H1 (cell line): ENCODE measurements around the gene PLPPR2. TPM values are rescaled to one million over a fixed set of nuclear protein-coding genes. Genes with fewer than 3 reads are reported as not detected.

ENCODE experiments used
- CTCF ChIA-PET: fragments of 300-600 bp; sonication (Branson Sonifier 250); formaldehyde crosslinking; loops from one replicate; lab custom pipeline; 2021; ENCODE audit not compliant: partially characterized antibody; lab: Charles Lee
- POLR2A ChIA-PET: fragments of 300-600 bp; sonication (Branson Sonifier 250); formaldehyde crosslinking; loops from one replicate; lab custom pipeline; 2021; ENCODE audit warnings: inconsistent platforms; ENCODE audit not compliant: partially characterized antibody; lab: Charles Lee
- DNase-seq, 2 experiments: peaks; one replicate each; pipeline versions ENCODE4 v3.0.0 to v3.0.0-alpha.2; 2010 to 2022; ENCODE audit warnings: low spot score in 2 of 2, low read depth in 1 of 2, mixed read lengths in 1 of 2
- FAIRE-seq: peaks from 2 replicates; lab custom pipeline; 2011; peaks lifted over from hg19 to GRCh38; lab: Jason Lieb, UNC
- H2AFZ ChIP-seq: 2 replicates; pipeline ENCODE4 v1.8.1; 2012; ENCODE audit warnings: low read length, inconsistent platforms
- H2AK5ac ChIP-seq: 2 replicates; pipeline ENCODE4 v1.6.1; 2013; ENCODE audit warnings: low read depth, low read length
- H2BK120ac ChIP-seq: replicated peaks from 2 replicates; pipeline ENCODE3; 2013; ENCODE audit warnings: low read depth, low read length, inconsistent platforms
- H2BK12ac ChIP-seq: 2 replicates; pipeline ENCODE4 v1.6.1; 2013; ENCODE audit warnings: low read depth, low read length
- H2BK15ac ChIP-seq: 2 replicates; pipeline ENCODE4 v1.6.1; 2013; ENCODE audit warnings: low read length
- H2BK20ac ChIP-seq: 2 replicates; pipeline ENCODE4 v1.6.1; 2013; ENCODE audit warnings: low read length
- H2BK5ac ChIP-seq: 2 replicates; pipeline ENCODE4 v1.6.1; 2013; ENCODE audit warnings: low read depth, low read length
- H3K14ac ChIP-seq: 2 replicates; pipeline ENCODE4 v1.6.1; 2013; ENCODE audit warnings: inconsistent platforms; ENCODE audit not compliant: insufficient read length
- H3K18ac ChIP-seq: 2 replicates; pipeline ENCODE4 v1.6.1; 2013; ENCODE audit warnings: low read length; ENCODE audit errors: extremely low read depth
- H3K23ac ChIP-seq: 2 replicates; pipeline ENCODE4 v1.6.1; 2013; ENCODE audit warnings: inconsistent platforms; ENCODE audit not compliant: insufficient read length
- H3K23me2 ChIP-seq: 2 replicates; pipeline ENCODE4 v1.6.1; 2013; ENCODE audit warnings: low read depth, low read length
- H3K27ac ChIP-seq: 2 replicates; pipeline ENCODE4 v1.6.1; 2011; ENCODE audit warnings: low read depth, low read length, inconsistent platforms
- H3K27me3 ChIP-seq, 4 experiments: replicated peaks in 1 of 4; 1 replicate in 1 of 4; 2 replicates in 3 of 4; pipeline versions ENCODE4 v1.6.1 to v1.8.1; 2011 to 2013; ENCODE audit warnings: low read length in 3 of 4, mild to moderate bottlenecking in 3 of 4, inconsistent platforms in 2 of 4, mixed read lengths in 2 of 4, moderate library complexity in 1 of 4; ENCODE audit not compliant: control insufficient read depth in 3 of 4, insufficient read depth in 3 of 4; ENCODE audit errors: extremely low read depth in 1 of 4
- H3K36me3 ChIP-seq, 4 experiments: 2 replicates each; pipeline versions ENCODE4 v1.6.1 to v1.8.1; 2011 to 2013; ENCODE audit warnings: mild to moderate bottlenecking in 4 of 4, low read length in 3 of 4, moderate library complexity in 2 of 4, control low read depth in 1 of 4, inconsistent platforms in 1 of 4; ENCODE audit not compliant: insufficient read depth in 4 of 4, control insufficient read depth in 2 of 4
- H3K4ac ChIP-seq: replicated peaks from 2 replicates; pipeline ENCODE3; 2013; ENCODE audit warnings: low read length, low read depth, mixed read lengths, inconsistent platforms; ENCODE audit not compliant: insufficient read length
- H3K4me1 ChIP-seq, 4 experiments: replicated peaks in 1 of 4; 1 replicate in 1 of 4; 2 replicates in 3 of 4; pipeline versions ENCODE4 v1.6.1 to v1.8.1; 2011 to 2013; ENCODE audit warnings: low read length in 3 of 4, inconsistent platforms in 2 of 4, mixed read lengths in 1 of 4; ENCODE audit not compliant: insufficient read depth in 4 of 4, control insufficient read depth in 3 of 4
- H3K4me2 ChIP-seq, 2 experiments: 2 replicates each; pipeline versions ENCODE4 v1.6.1 to v1.8.1; 2011 to 2013; ENCODE audit warnings: low read depth in 2 of 2, low read length in 2 of 2, control low read depth in 1 of 2, inconsistent platforms in 1 of 2, mild to moderate bottlenecking in 1 of 2; ENCODE audit not compliant: insufficient read depth in 1 of 2
- H3K4me3 ChIP-seq, 4 experiments: fragments of 200-600, 300-600 bp in 1 of 4; sonication (generic), shearing (Covaris generic), sonication (Bioruptor Twin) in 1 of 4; 2 replicates each; pipeline versions ENCODE4 v1.5.1 to v1.8.1; 2011 to 2016; ENCODE audit warnings: low read length in 4 of 4, low read depth in 3 of 4, control low read depth in 2 of 4, inconsistent platforms in 2 of 4, mild to moderate bottlenecking in 2 of 4, mixed read lengths in 1 of 4, moderate library complexity in 1 of 4; ENCODE audit not compliant: insufficient read depth in 2 of 4; ENCODE audit errors: extremely low read depth in 1 of 4
- H3K56ac ChIP-seq: replicated peaks from 2 replicates; pipeline ENCODE3; 2013; ENCODE audit warnings: low read depth, mild to moderate bottlenecking, mixed read lengths, low read length, inconsistent platforms; ENCODE audit not compliant: insufficient read length
- H3K79me1 ChIP-seq: 2 replicates; pipeline ENCODE4 v1.6.1; 2013; ENCODE audit warnings: low read depth, low read length, control low read depth
- H3K79me2 ChIP-seq, 2 experiments: 2 replicates each; pipeline versions ENCODE4 v1.6.1 to v1.8.1; 2012 to 2013; ENCODE audit warnings: low read length in 2 of 2, mild to moderate bottlenecking in 2 of 2, inconsistent platforms in 1 of 2; ENCODE audit not compliant: insufficient read depth in 2 of 2, control insufficient read depth in 1 of 2
- H3K9ac ChIP-seq, 4 experiments: replicated peaks in 1 of 4; 1 replicate in 1 of 4; 2 replicates in 3 of 4; pipeline versions ENCODE4 v1.6.1 to v1.8.1; 2011 to 2013; ENCODE audit warnings: low read depth in 3 of 4, low read length in 3 of 4, control low read depth in 2 of 4, mild to moderate bottlenecking in 2 of 4, moderate library complexity in 2 of 4, inconsistent platforms in 1 of 4; ENCODE audit errors: extremely low read depth in 1 of 4
- H3K9me3 ChIP-seq, 2 experiments: 2 replicates each; pipeline versions ENCODE4 v1.6.1 to v1.8.1; 2012 to 2013; ENCODE audit warnings: mild to moderate bottlenecking in 2 of 2, moderate library complexity in 2 of 2, control low read depth in 1 of 2, inconsistent platforms in 1 of 2, low read depth in 1 of 2, low read length in 1 of 2, mixed read lengths in 1 of 2; ENCODE audit not compliant: insufficient read depth in 2 of 2
- H4K20me1 ChIP-seq, 2 experiments: replicated peaks in 1 of 2; 2 replicates each; pipeline versions ENCODE3 to v1.8.1; 2011 to 2013; ENCODE audit warnings: inconsistent platforms in 2 of 2, low read length in 2 of 2, mild to moderate bottlenecking in 1 of 2; ENCODE audit not compliant: insufficient read depth in 2 of 2, control insufficient read depth in 1 of 2
- H4K5ac ChIP-seq: 2 replicates; pipeline ENCODE4 v1.6.1; 2013; ENCODE audit warnings: low read length, low read depth, mixed read lengths, inconsistent platforms; ENCODE audit not compliant: insufficient read length
- H4K8ac ChIP-seq: 2 replicates; pipeline ENCODE4 v1.8.0; 2013; ENCODE audit warnings: mild to moderate bottlenecking, moderate library complexity, low read length, inconsistent platforms; ENCODE audit not compliant: insufficient read depth; ENCODE audit errors: extremely low read depth
- H4K91ac ChIP-seq: replicated peaks from 2 replicates; pipeline ENCODE3; 2013; ENCODE audit warnings: low read length, mixed read lengths, inconsistent platforms; ENCODE audit not compliant: insufficient read length
- CTBP2 ChIP-seq: IDR thresholded peaks from 2 replicates; pipeline ENCODE4 v1.7.0; 2011; ENCODE audit warnings: borderline replicate concordance, mild to moderate bottlenecking, moderate library complexity, mixed read lengths, low read length; ENCODE audit not compliant: insufficient read depth, insufficient read length
- EGR1 ChIP-seq: IDR thresholded peaks from 2 replicates; pipeline ENCODE4 v1.6.1; 2011; ENCODE audit warnings: low read depth, low read length, borderline replicate concordance
- NRF1 ChIP-seq: IDR thresholded peaks from 2 replicates; pipeline ENCODE4 v1.6.1; 2011; ENCODE audit warnings: mild to moderate bottlenecking, low read depth, low read length, improper control_type of control experiment
- POU5F1 ChIP-seq: IDR thresholded peaks from 2 replicates; pipeline ENCODE4 v1.6.1; 2011; ENCODE audit warnings: low read depth, mild to moderate bottlenecking, low read length, moderate library complexity
- WGBS, 2 experiments: shearing (Covaris generic) in 1 of 2; methylation state at CpG; one replicate each; pipeline versions ENCODE4 v1.1.6 to v1.1.7; 2013 to 2015; ENCODE audit warnings: low lambda C conversion rate in 2 of 2, mixed read lengths in 2 of 2, inconsistent platforms in 1 of 2, low coverage in 1 of 2, missing lambda C conversion rate in 1 of 2; ENCODE audit not compliant: insufficient replicate concordance in 2 of 2, insufficient coverage in 1 of 2, insufficient read length in 1 of 2; ENCODE audit errors: extremely low coverage in 1 of 2, missing lambda C conversion rate in 1 of 2; 5-methylcytosine and 5-hydroxymethylcytosine counted together
- polyA plus RNA-seq, 7 experiments: library from polyadenylated mRNA; depleted of rRNA in 3 of 7; stranded (reverse) in 5 of 7; unstranded in 2 of 7; fragments of >200 nt in 5 of 7; fragments of 200-250 nt in 2 of 7; gene quantifications; 1 replicate in 5 of 7; 2 replicates in 1 of 7; 4 replicates in 1 of 7; pipeline versions ENCODE4 v1.2.1 to v1.2.3, GENCODE V29; 2011 to 2013; ENCODE audit warnings: missing spikeins in 2 of 7, mixed read lengths in 2 of 7
- total RNA-seq: library from RNA; stranded (reverse); fragmentation: NEBNext Ultra II Directional; extraction: Animal tissue kit (Norgen Biotek cat#: 25700); gene quantifications from 2 replicates; pipeline ENCODE4 v1.2.1, GENCODE V29; 2021

The PLPPR2 gene
- total and polyA plus RNA-seq, 2 of the 8 experiments (the other 6 are each of a cell fraction or from before 2014, with no cell fraction given) = 7.2 to 11.7 TPM

GRCh38 chr19:11364935-11365334 lies 9.7 kb downstream of the PLPPR2 start:
- no peak overlapping the region for H4K5ac ChIP-seq
- POLR2A ChIA-PET = interaction anchor here (0.6 to 2.5 kb wide), 3 partner anchors 9 to 42 kb away, joined by 3 to 12 read pairs (median 3); partner anchors contain the start of gene SWSAP1
- no peak overlapping the region for H3K4me2 ChIP-seq
- H3K79me1 ChIP-seq = no peaks in the 10 kb centered on the region
- no peak overlapping the region for H3K9ac ChIP-seq
- no peak overlapping the region for H3K56ac ChIP-seq
- peaks cover 10% of the 10 kb centered on the region; the same call in 1 of the 2 replicates for H3K23me2 ChIP-seq
- H2BK20ac ChIP-seq = no peak overlapping the region
- no peak overlapping the region for H2BK12ac ChIP-seq
- H2BK15ac ChIP-seq = no peak overlapping the region
- H4K20me1 ChIP-seq = peaks cover 0 to 3% of the 10 kb centered on the region in 2 experiments
- H3K4me1 ChIP-seq = peaks cover 0 to 7% (median 5%) of the 10 kb centered on the region in 4 experiments
- H2AFZ ChIP-seq = no peak overlapping the region
- H3K23ac ChIP-seq = no peak overlapping the region
- DNase-seq (no peak), FAIRE-seq (no peak)
- no peak overlapping the region for H4K8ac ChIP-seq
- H3K27me3 ChIP-seq = peaks cover 0 to 4% (median 2%) of the 10 kb centered on the region in 4 experiments; a peak in 3 of 7 replicates
- H2BK120ac ChIP-seq = no peak overlapping the region
- H3K4me3 ChIP-seq = no peak overlapping the region
- CTCF ChIA-PET = interaction anchor here (7.0 kb wide), 1 partner anchor 17 kb away, joined by 49 read pairs; the partner anchor contains the start of gene EPOR
- H3K18ac ChIP-seq = no peak overlapping the region
- H2AK5ac ChIP-seq = no peak overlapping the region
- H3K79me2 ChIP-seq = no peaks in the 10 kb centered on the region
- no peak overlapping the region for H4K91ac ChIP-seq
- WGBS, 2 experiments = 88% methylated on average over 5 of the region's 5 CpGs; no CpG with 5 or more reads in 1 of the 2 experiments
- H3K14ac ChIP-seq = no peak overlapping the region
- no peak overlapping the region for H2BK5ac ChIP-seq
- H3K4ac ChIP-seq = no peak overlapping the region
- no peaks in the 10 kb centered on the region for H3K9me3 ChIP-seq
- H3K36me3 ChIP-seq = peaks cover 0 to 3% (median 0%) of the 10 kb centered on the region in 4 experiments; a peak in 1 of 8 replicates
- H3K27ac ChIP-seq = no peak overlapping the region
- TF ChIP-seq POU5F1 = no peak
- TF ChIP-seq NRF1 = no peak
- no peak for TF ChIP-seq CTBP2
- no peak for TF ChIP-seq EGR1
